Uterus (tissue), 2 donors: ENCODE measurements around the gene ARSG.

Experiments
- CTCF ChIP-seq, 4 experiments: fragments of 200-600 bp in 2 of 4; fragments of 450-650 bp in 2 of 4; sonication (generic) in 2 of 4; IDR thresholded peaks; one replicate each; pipeline ENCODE4 v1.5.1; 2016 to 2019; ENCODE audit warnings: antibody characterized with exemption in 4 of 4, mild to moderate bottlenecking in 2 of 4, moderate library complexity in 1 of 4
- POLR2A ChIP-seq, 2 donors: fragments of 450-650 bp; IDR thresholded peaks; one replicate each; pipeline ENCODE4 v1.6.1; 2016; ENCODE audit warnings: antibody characterized with exemption in 2 of 2, mild to moderate bottlenecking in 1 of 2, moderate library complexity in 1 of 2

GRCh38 chr17:68260051-68260762, 31.1 kb upstream of the ARSG start:
- TF ChIP-seq CTCF (IDR thresholded peaks at IDR 0.05) = no peak
- TF ChIP-seq POLR2A (IDR thresholded peaks at IDR 0.05) = no peak
